MM.1S (cell line): ENCODE results near the gene ZNF227.
"Not testable (repeated sequence)": the region's sequence is repeated elsewhere in the genome, so short reads cannot be mapped to it uniquely, and the experiment has no call there.

Experiments used
- DNase-seq: peaks from one replicate; pipeline ENCODE4 v3.0.0-alpha.2; 2015
- H2AFZ ChIP-seq: fragments of 300-600 bp; sonication (generic); 2 replicates; pipeline ENCODE4 v1.6.0; 2016; ENCODE audit warnings: antibody characterized with exemption, low read length
- H3F3A ChIP-seq: fragments of 300-600 bp; sonication (generic); 2 replicates; pipeline ENCODE4 v1.6.1; 2016; ENCODE audit warnings: mild to moderate bottlenecking, antibody characterized with exemption, low read length, moderate library complexity, mixed read lengths; ENCODE audit not compliant: insufficient read depth
- H3K27ac ChIP-seq: fragments of 300-600 bp; sonication (generic); 2 replicates; pipeline ENCODE4 v1.5.1; 2016; ENCODE audit warnings: mild to moderate bottlenecking, low read length
- H3K27me3 ChIP-seq: fragments of 300-600 bp; sonication (generic); replicated peaks from 2 replicates; pipeline ENCODE4 v1.6.0; 2016; ENCODE audit warnings: low read length; ENCODE audit not compliant: insufficient read depth
- H3K36me3 ChIP-seq: fragments of 300-600 bp; sonication (generic); replicated peaks from 2 replicates; pipeline ENCODE4 v1.6.1; 2016; ENCODE audit warnings: mild to moderate bottlenecking, low read length, mixed read lengths; ENCODE audit not compliant: insufficient read depth
- H3K4me1 ChIP-seq: fragments of 300-600 bp; sonication (generic); 2 replicates; pipeline ENCODE4 v1.6.1; 2016; ENCODE audit warnings: low read length, mixed read lengths
- H3K4me2 ChIP-seq: fragments of 300-600 bp; sonication (generic); 2 replicates; pipeline ENCODE4 v1.6.0; 2016; ENCODE audit warnings: low read depth, low read length
- H3K4me3 ChIP-seq: fragments of 300-600 bp; sonication (generic); 2 replicates; pipeline ENCODE4 v1.5.1; 2016; ENCODE audit warnings: low read length, mixed read lengths
- H3K79me2 ChIP-seq: fragments of 300-600 bp; sonication (generic); 2 replicates; pipeline ENCODE4 v1.6.1; 2016; ENCODE audit warnings: mixed run types, low read length, mixed read lengths
- H3K9ac ChIP-seq: fragments of 300-600 bp; sonication (generic); 2 replicates; pipeline ENCODE4 v1.6.1; 2016; ENCODE audit warnings: low read length, mixed read lengths
- H3K9me2 ChIP-seq: fragments of 300-600 bp; sonication (generic); replicated peaks from 2 replicates; pipeline ENCODE4 v1.6.1; 2016; ENCODE audit warnings: mild to moderate bottlenecking, low read length, mixed read lengths; ENCODE audit not compliant: insufficient read depth
- H3K9me3 ChIP-seq: fragments of 300-600 bp; sonication (generic); replicated peaks from 2 replicates; pipeline ENCODE4 v1.6.1; 2016; ENCODE audit warnings: mild to moderate bottlenecking, low read length, mixed read lengths; ENCODE audit not compliant: insufficient read depth
- H4K20me1 ChIP-seq: fragments of 300-600 bp; sonication (generic); 2 replicates; pipeline ENCODE4 v1.6.1; 2016; ENCODE audit warnings: mild to moderate bottlenecking, low read length, moderate library complexity, mixed read lengths; ENCODE audit not compliant: insufficient read depth
- CTCF ChIP-seq: fragments of 300-600 bp; sonication (generic); IDR thresholded peaks from 2 replicates; pipeline ENCODE4 v1.5.1; 2016; ENCODE audit warnings: antibody characterized with exemption, low read length, mixed read lengths
- EZH2 ChIP-seq: fragments of 300-600 bp; sonication (generic); optimal IDR thresholded peaks from 2 replicates; pipeline ENCODE3; 2017; ENCODE audit warnings: low read depth, mild to moderate bottlenecking, antibody characterized with exemption, low read length, mixed read lengths
- EZH2phosphoT487 ChIP-seq: fragments of 300-600 bp; sonication (generic); IDR thresholded peaks from 2 replicates; pipeline ENCODE4 v1.6.1; 2018; ENCODE audit warnings: antibody characterized with exemption, low read length

ZNF227 gene

GRCh38 chr19:44164673-44165512 is 47.4 kb upstream of the ZNF227 start, which contains the start of gene ZNF226:
Gene ZNF226, plus strand, starts transcription at chr19:44165100. Its CDS starts 4,981 bp downstream, at chr19:44170081.
- Histone ChIP-seq H3K27ac (no peak within 1 kb of the TSS), H3K4me2 (peak within 1 kb of the TSS; percentile 67), H3K9me3 (0 out of 2 replicates have a peak, but pooled peaks cover 3% of the 10 kb centered on the region), H3K79me2 (no peaks in the 10 kb centered on the region), H3K36me3 (0 out of 2 replicates have a peak, but pooled peaks cover 5% of the 10 kb centered on the region), H3F3A (no peaks in the 10 kb centered on the region), H3K4me3 (peak within 1 kb of the TSS; percentile 83), H4K20me1 (no peaks in the 10 kb centered on the region), H3K4me1 (no peaks in the 10 kb centered on the region), H2AFZ (peak within 1 kb of the TSS; percentile 91), H3K9ac (peak within 1 kb of the TSS; percentile 47; the same call in 1 of the 2 replicates), H3K27me3 (no peaks in the 10 kb centered on the region), H3K9me2 (no peaks in the 10 kb centered on the region)
- no peak for TF ChIP-seq EZH2
- no peak for TF ChIP-seq CTCF
- TF ChIP-seq EZH2phosphoT487, result no peak
- peak; percentile 91 for DNase-seq

- not testable (repeated sequence) for H3K79me2 ChIP-seq, H3K9me3 ChIP-seq, H3K4me2 ChIP-seq, H2AFZ ChIP-seq, H3K27ac ChIP-seq, H3K9ac ChIP-seq, H3K4me3 ChIP-seq, H3K9me2 ChIP-seq, H3K27me3 ChIP-seq, H3K4me1 ChIP-seq, H4K20me1 ChIP-seq, H3K36me3 ChIP-seq, H3F3A ChIP-seq, DNase-seq
These were observed 41.7 kb upstream of the ZNF227 start for GRCh38 chr19:44170660-44171059.

- Histone ChIP-seq H2AFZ (no peak overlapping the region), H3K9me3 (no peaks in the 10 kb centered on the region), H3F3A (no peaks in the 10 kb centered on the region), H3K9me2 (no peaks in the 10 kb centered on the region), H3K4me3 (no peak overlapping the region), H3K27ac (no peak overlapping the region), H3K36me3 (no peaks in the 10 kb centered on the region), H3K4me1 (no peaks in the 10 kb centered on the region), H3K9ac (no peak overlapping the region), H4K20me1 (no peaks in the 10 kb centered on the region), H3K4me2 (no peak overlapping the region), H3K27me3 (no peaks in the 10 kb centered on the region), H3K79me2 (no peaks in the 10 kb centered on the region)
- no peak for DNase-seq
- no peak for TF ChIP-seq CTCF
- no peak for TF ChIP-seq EZH2phosphoT487
- no peak for TF ChIP-seq EZH2
These were observed 35.7 kb upstream of the ZNF227 start for GRCh38 chr19:44176590-44176989.

- TF ChIP-seq EZH2phosphoT487 (no peak), EZH2 (no peak), CTCF (no peak)
- Histone ChIP-seq H3K9me2 (no peaks in the 10 kb centered on the region), H3K4me1 (no peaks in the 10 kb centered on the region), H2AFZ (no peak overlapping the region), H3F3A (no peaks in the 10 kb centered on the region), H3K27me3 (no peaks in the 10 kb centered on the region), H3K79me2 (no peaks in the 10 kb centered on the region), H3K4me2 (no peak overlapping the region), H3K27ac (no peak overlapping the region), H3K4me3 (no peak overlapping the region), H3K36me3 (no peaks in the 10 kb centered on the region), H3K9ac (no peak overlapping the region), H4K20me1 (no peaks in the 10 kb centered on the region), H3K9me3 (no peaks in the 10 kb centered on the region)
- DNase-seq, result no peak
These were observed 31.4 kb upstream of the ZNF227 start for GRCh38 chr19:44180968-44181367.
